ENCODE data around the gene NTHL1.

DNA sequence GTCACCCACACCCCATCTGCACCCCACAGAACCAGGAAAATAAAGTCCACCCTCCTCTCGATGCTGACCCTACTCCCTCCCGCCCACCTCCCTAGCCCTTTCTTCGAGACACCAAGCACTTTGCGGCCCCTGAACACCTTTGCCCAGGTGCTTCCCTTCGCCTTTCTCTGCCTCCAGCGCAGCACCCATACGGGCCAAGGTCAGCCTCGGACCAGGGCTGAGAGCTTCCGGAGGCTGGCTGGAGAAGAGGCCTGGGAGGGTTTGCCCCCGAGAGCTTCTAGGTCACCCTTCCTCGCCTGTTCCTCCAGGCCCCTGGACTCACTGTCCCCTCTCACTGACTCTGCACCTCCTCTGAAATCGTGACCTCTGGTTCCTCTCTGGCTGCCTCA is 23.6 kb downstream of the NTHL1 start:
- TF ChIP-seq, protein P1, sequence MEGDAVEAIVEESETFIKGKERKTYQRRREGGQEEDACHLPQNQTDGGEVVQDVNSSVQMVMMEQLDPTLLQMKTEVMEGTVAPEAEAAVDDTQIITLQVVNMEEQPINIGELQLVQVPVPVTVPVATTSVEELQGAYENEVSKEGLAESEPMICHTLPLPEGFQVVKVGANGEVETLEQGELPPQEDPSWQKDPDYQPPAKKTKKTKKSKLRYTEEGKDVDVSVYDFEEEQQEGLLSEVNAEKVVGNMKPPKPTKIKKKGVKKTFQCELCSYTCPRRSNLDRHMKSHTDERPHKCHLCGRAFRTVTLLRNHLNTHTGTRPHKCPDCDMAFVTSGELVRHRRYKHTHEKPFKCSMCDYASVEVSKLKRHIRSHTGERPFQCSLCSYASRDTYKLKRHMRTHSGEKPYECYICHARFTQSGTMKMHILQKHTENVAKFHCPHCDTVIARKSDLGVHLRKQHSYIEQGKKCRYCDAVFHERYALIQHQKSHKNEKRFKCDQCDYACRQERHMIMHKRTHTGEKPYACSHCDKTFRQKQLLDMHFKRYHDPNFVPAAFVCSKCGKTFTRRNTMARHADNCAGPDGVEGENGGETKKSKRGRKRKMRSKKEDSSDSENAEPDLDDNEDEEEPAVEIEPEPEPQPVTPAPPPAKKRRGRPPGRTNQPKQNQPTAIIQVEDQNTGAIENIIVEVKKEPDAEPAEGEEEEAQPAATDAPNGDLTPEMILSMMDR (IDR thresholded peaks at IDR 0.05; ENCODE audit: borderline replicate concordance, extremely low read depth, low read length, poor library complexity, severe bottlenecking) = no peak
- TF ChIP-seq EZH2 (IDR thresholded peaks at IDR 0.05; ENCODE audit: borderline replicate concordance, low read depth, low read length, severe bottlenecking) = no peak

Measured in DND-41 (cell line).